ENCODE data around the gene LRRC18. TPM values are rescaled to one million over a fixed set of nuclear protein-coding genes. Genes with fewer than 3 reads are reported as not detected.
A peak's percentile ranks its signal among the peaks of the same experiment; 100 is the strongest.

Gene LRRC18
- total and polyA plus RNA-seq, 9 of the 15 experiments (the other 6 are each of a cell fraction or from before 2014, with no cell fraction given) = not detected

- TF ChIP-seq E2F6 (IDR thresholded peaks at IDR 0.05; ENCODE audit: borderline replicate concordance in 1 of 2, extremely low read depth in 1 of 2, insufficient read depth in 1 of 2, insufficient read length in 1 of 2, low read depth in 1 of 2, low read length in 1 of 2, poor library complexity in 1 of 2, severe bottlenecking in 1 of 2) = peak in 1 of 2 experiments; percentile 38
- TF ChIP-seq STAG1 (CRISPR knock-in tag; IDR thresholded peaks at IDR 0.05; ENCODE audit: borderline replicate concordance) = peak; percentile 94
- TF ChIP-seq E2F1 (CRISPR knock-in tag; IDR thresholded peaks at IDR 0.05) = 0 out of 2 replicates have a peak, but pooled peaks have one; percentile 32
- TF ChIP-seq ZBED1 (IDR thresholded peaks at IDR 0.05) = no peak
- no peak for TF ChIP-seq GATA2 (CRISPR knock-in tag; IDR thresholded peaks at IDR 0.05)
- 0 out of 2 replicates have a peak, but pooled peaks have one; percentile 18 for TF ChIP-seq CREM (IDR thresholded peaks at IDR 0.05; ENCODE audit: low read depth)
- TF ChIP-seq KAT2B (IDR thresholded peaks at IDR 0.05; ENCODE audit: low read depth, low read length) = no peak
- no peak for TF ChIP-seq ZFP91 (CRISPR knock-in tag; IDR thresholded peaks at IDR 0.05)
- TF ChIP-seq ZSCAN32 (CRISPR knock-in tag; IDR thresholded peaks at IDR 0.05) = no peak
- TF ChIP-seq UBTF (IDR thresholded peaks at IDR 0.05; ENCODE audit: borderline replicate concordance in 1 of 2, low read depth in 2 of 2, low read length in 2 of 2) = 0 out of 4 replicates have a peak, but pooled peaks of 1 of the 2 experiments have one; percentile 41
- no peak for TF ChIP-seq ZNF609 (CRISPR knock-in tag; IDR thresholded peaks at IDR 0.05; ENCODE audit: borderline replicate concordance)
- TF ChIP-seq ZZZ3 (IDR thresholded peaks at IDR 0.05) = no peak
- 0 out of 2 replicates have a peak, but pooled peaks have one; percentile 58 for TF ChIP-seq ZC3H11A (IDR thresholded peaks at IDR 0.05; ENCODE audit: low read depth, low read length)
- 0 out of 4 replicates have a peak, but pooled peaks of 1 of the 2 experiments have one; percentile 19 for TF ChIP-seq TBL1XR1 (IDR thresholded peaks at IDR 0.05; ENCODE audit: low read length in 2 of 2)
- no peak for TF ChIP-seq ZKSCAN1 (IDR thresholded peaks at IDR 0.05; ENCODE audit: low read depth, low read length)
Measured at GRCh38 chr10:48981310-48981907, 41.8 kb upstream of the LRRC18 start (continued).

All from K562 (cell line).